ENCODE measurements around the gene ANO1.

GRCh38 chr11:70104961-70105360, 26.8 kb downstream of the ANO1 start:
- TF ChIP-seq POLR2A (IDR thresholded peaks at IDR 0.05; ENCODE audit: low read depth): no peak
- no peak for TF ChIP-seq EP300 (IDR thresholded peaks at IDR 0.05)
- TF ChIP-seq CTCF (IDR thresholded peaks at IDR 0.05): no peak
- no peak for TF ChIP-seq POLR2AphosphoS5 (IDR thresholded peaks at IDR 0.05)

Measured in esophagus muscularis mucosa (tissue), 4 donors.